ENCODE results near the gene ANKS6. TPM values are rescaled to one million over a fixed set of nuclear protein-coding genes. Genes with fewer than 3 reads are reported as not detected.

Gene ANKS6
- total and polyA plus RNA-seq, 9 of the 15 experiments (the other 6 are each of a cell fraction or from before 2014, with no cell fraction given), result 9.9 to 74.5 (median 36.9) TPM

- Histone ChIP-seq H3K4me1 (replicated peaks in 1 of 2; ENCODE audit: control insufficient read depth in 2 of 2, insufficient read depth in 2 of 2, low read length in 2 of 2) (peaks cover 31 to 33% of the 10 kb centered on the region in 2 experiments; a peak in 4 of 5 replicates), H3K27ac (ENCODE audit: extremely low read depth, low read depth, low read length) (peak overlapping the region; percentile 60), H3K79me2 (ENCODE audit: control insufficient read depth, insufficient read depth, low read length) (peaks cover 46% of the 10 kb centered on the region), H3K9me1 (ENCODE audit: control insufficient read depth, insufficient read depth, low read length) (peaks cover 12% of the 10 kb centered on the region), H3K4me2 (ENCODE audit: insufficient read depth, low read length) (peak overlapping the region; percentile 83), H3K27me3 (ENCODE audit: control insufficient read depth in 2 of 2, insufficient read depth in 2 of 2, low read length in 2 of 2) (no peaks in the 10 kb centered on the region), H3K9me3 (replicated peaks; ENCODE audit: control insufficient read depth, insufficient read depth, low read depth, low read length) (no peaks in the 10 kb centered on the region; the same call in 1 of the 2 replicates), H3K36me3 (ENCODE audit: control insufficient read depth, insufficient read depth, low read length) (peaks cover 30% of the 10 kb centered on the region; the same call in 2 of the 3 replicates), H2AFZ (ENCODE audit: low read depth, low read length) (peak overlapping the region; percentile 41; the same call in 1 of the 2 replicates), H4K20me1 (replicated peaks; ENCODE audit: control insufficient read depth, insufficient read depth, low read length) (peaks cover 18% of the 10 kb centered on the region; the same call in 1 of the 2 replicates), H3K9ac (ENCODE audit: insufficient read depth in 1 of 2, low read depth in 2 of 2, low read length in 2 of 2) (peak overlapping the region; percentile 70 to 89), H3K4me3 (peak overlapping the region; percentile 66)
- BruUV-seq (replicated peaks), result no TSS peak
- whole genome bisulfite sequencing (ENCODE audit: insufficient coverage, low coverage, missing lambda C conversion rate), result 0% methylated on average over 15 of the region's 48 CpGs
- POLR2A ChIA-PET, result interaction anchor here (2.1 kb wide), 1 partner anchor 12 kb away, joined by 5 read pairs; no protein-coding TSS in a partner anchor
- DNase-seq (ENCODE audit: extremely low read depth in 1 of 4, low spot score in 3 of 4) (peak in 2 of 4 experiments; percentile 34 to 58), ATAC-seq (peak; percentile 53), FAIRE-seq (no peak)
- intact Hi-C loops (cut with micrococcal nuclease) (loop anchor here (5.0 kb wide), 1 partner anchor 36 kb away; no protein-coding TSS in a partner anchor), in situ Hi-C loops (cut with MboI) (loop anchor here (25.0 kb wide), 1 partner anchor 884 kb away; the partner anchor contains the start of gene TRMO)
- TF ChIP-seq SIN3A (IDR thresholded peaks at IDR 0.05; ENCODE audit: borderline replicate concordance in 2 of 2, control insufficient read depth in 1 of 2, low read depth in 2 of 2, low read length in 2 of 2) (peak in 1 of 2 experiments; percentile 43; a peak in 1 of 4 replicates), GATAD2B (IDR thresholded peaks at IDR 0.05; ENCODE audit: borderline replicate concordance) (no peak), CHD1 (IDR thresholded peaks at IDR 0.05; ENCODE audit: low read length) (peak; percentile 84), ZBTB1 (CRISPR knock-in tag; IDR thresholded peaks at IDR 0.05; ENCODE audit: borderline replicate concordance, low read depth) (peak; percentile 72; the same call in 1 of the 2 replicates), E2F1 (CRISPR knock-in tag; IDR thresholded peaks at IDR 0.05) (0 out of 2 replicates have a peak, but pooled peaks have one; percentile 8), CAMTA2 (CRISPR knock-in tag; conservative IDR thresholded peaks at IDR 0.05) (no peak), RUNX1 (IDR thresholded peaks at IDR 0.05; ENCODE audit: low read depth) (no peak), ASH1L (IDR thresholded peaks at IDR 0.05; ENCODE audit: borderline replicate concordance, low read depth, partially characterized antibody) (no peak), ZNF277 (CRISPR knock-in tag; IDR thresholded peaks at IDR 0.05; ENCODE audit: borderline replicate concordance) (no peak), PTTG1 (tag; IDR thresholded peaks at IDR 0.05; ENCODE audit: low read depth) (no peak), PURB (CRISPR knock-in tag; IDR thresholded peaks at IDR 0.05; ENCODE audit: low read depth) (no peak), MTA2 (IDR thresholded peaks at IDR 0.05; ENCODE audit: low read depth) (no peak), CREB1 (IDR thresholded peaks at IDR 0.05) (no peak), CREB1 (CRISPR knock-in tag; IDR thresholded peaks at IDR 0.05) (0 out of 2 replicates have a peak, but pooled peaks have one; percentile 25), ZNF584 (CRISPR knock-in tag; IDR thresholded peaks at IDR 0.05; ENCODE audit: low read depth) (0 out of 2 replicates have a peak, but pooled peaks have one; percentile 4), UBTF (IDR thresholded peaks at IDR 0.05; ENCODE audit: borderline replicate concordance in 1 of 2, low read depth in 2 of 2, low read length in 2 of 2) (peak; percentile 48 to 61; a peak in 1 of 4 replicates)
- CTCF ChIA-PET (ENCODE audit: low intra/inter-chr PET ratio), result interaction anchor here (1.3 kb wide), 1 partner anchor 873 kb away, joined by 3 read pairs; no protein-coding TSS in a partner anchor
Observed at GRCh38 chr9:98795970-98796363, 388 bp downstream of the ANKS6 start.

All from K562 (cell line).